ENCODE results near the gene KRT76. TPM values are rescaled to one million over a fixed set of nuclear protein-coding genes. Genes with fewer than 3 reads are reported as not detected.

KRT76 gene
- total and polyA plus RNA-seq, 2 experiments from 2014 or later, result not detected

- Histone ChIP-seq H3K36me3 (ENCODE audit: insufficient read depth) (no peaks in the 10 kb centered on the region), H3K4me1 (ENCODE audit: insufficient read depth) (no peaks in the 10 kb centered on the region), H3K79me2 (replicated peaks; ENCODE audit: insufficient read depth) (no peaks in the 10 kb centered on the region), H4K20me1 (replicated peaks; ENCODE audit: insufficient read depth) (no peaks in the 10 kb centered on the region), H2AFZ (no peak overlapping the region), H3K27ac (ENCODE audit: low read depth) (no peak overlapping the region), H3K4me3 (no peak overlapping the region), H3K27me3 (ENCODE audit: insufficient read depth) (no peaks in the 10 kb centered on the region), H3K9me2 (ENCODE audit: insufficient read depth) (peaks cover 6% of the 10 kb centered on the region; the same call in 1 of the 2 replicates), H3F3A (replicated peaks; ENCODE audit: low read depth) (no peaks in the 10 kb centered on the region), H3K4me2 (no peak overlapping the region)
- no peak overlapping the region for H3K4me3 Mint-ChIP-seq
- ATAC-seq, result no peak
- TF ChIP-seq ZNF462 (CRISPR knock-in tag; IDR thresholded peaks at IDR 0.05) (no peak), STAT1 (IDR thresholded peaks at IDR 0.05; ENCODE audit: unreplicated experiment) (no peak), CTCF (conservative IDR thresholded peaks at IDR 0.05; ENCODE audit: low read depth in 2 of 2) (no peak), NANOG (IDR thresholded peaks at IDR 0.05; ENCODE audit: borderline replicate concordance) (no peak), ETS1 (IDR thresholded peaks at IDR 0.05) (no peak), CREB1 (CRISPR knock-in tag; IDR thresholded peaks at IDR 0.05; ENCODE audit: low read depth) (no peak), EZH2phosphoT487 (IDR thresholded peaks at IDR 0.05; ENCODE audit: unreplicated experiment) (no peak), REST (IDR thresholded peaks at IDR 0.05; ENCODE audit: unreplicated experiment) (no peak), POLR2AphosphoS5 (IDR thresholded peaks at IDR 0.05; ENCODE audit: low read depth) (no peak), ZNF331 (CRISPR knock-in tag; IDR thresholded peaks at IDR 0.05; ENCODE audit: low read depth) (no peak), ZNF114 (CRISPR knock-in tag; IDR thresholded peaks at IDR 0.05) (no peak), EZH2 (IDR thresholded peaks at IDR 0.05; ENCODE audit: low read depth, unreplicated experiment) (no peak), JUNB (IDR thresholded peaks at IDR 0.05; ENCODE audit: unreplicated experiment) (no peak)
- no peak for DNase-seq (ENCODE audit: low spot score)
- H3K4me1 Mint-ChIP-seq, result no peaks in the 10 kb centered on the region
- no peaks in the 10 kb centered on the region for H3K9me3 Mint-ChIP-seq
- H3K27ac Mint-ChIP-seq, result no peak overlapping the region
- H3K27me3 Mint-ChIP-seq (ENCODE audit: insufficient read depth, low read depth, poor library complexity), result peaks cover 2% of the 10 kb centered on the region
- no peaks in the 10 kb centered on the region for H3K36me3 Mint-ChIP-seq (ENCODE audit: low read depth)
Measured at GRCh38 chr12:52813203-52813819, 36.2 kb upstream of the KRT76 start.

Measured in GM23338 (cell line).